ENCODE results near the gene CITED2. TPM values are rescaled to one million over a fixed set of nuclear protein-coding genes. Genes with fewer than 3 reads are reported as not detected.
"Not testable (repeated sequence)": the region's sequence is repeated elsewhere in the genome, so short reads cannot be mapped to it uniquely, and the experiment has no call there.

Gene CITED2
- total RNA-seq, 3 donors from 2014 or later = 73.9 to 103 (median 88.1) TPM

DNA sequence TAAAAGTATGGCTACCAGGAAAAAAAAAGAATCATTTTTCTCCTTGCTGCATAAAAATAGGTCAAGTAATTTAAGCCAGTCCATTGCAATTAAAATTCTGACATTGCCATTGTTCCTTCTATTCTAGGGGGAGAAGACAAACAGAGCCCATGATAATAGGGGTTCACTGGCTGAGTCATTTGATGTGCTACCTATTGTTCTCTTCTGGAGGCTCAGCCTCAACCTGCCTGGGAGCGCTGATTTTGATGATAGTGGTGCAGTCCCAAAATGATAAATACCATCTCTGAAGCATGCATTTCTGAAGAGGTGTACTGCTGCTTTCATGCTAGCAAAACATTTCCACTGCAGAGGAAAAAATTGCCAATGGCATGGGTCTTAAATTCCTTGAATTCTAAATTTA lies 5.8 kb downstream of the CITED2 start:
- Histone ChIP-seq H3K9me3 (no peaks in the 10 kb centered on the region), H3K4me1 (ENCODE audit: low read depth) (peaks cover 25% of the 10 kb centered on the region), H3K4me3 (no peak overlapping the region), H3K36me3 (ENCODE audit: low read depth) (no peaks in the 10 kb centered on the region)
- intact Hi-C loops (cut with DNase I, micrococcal nuclease) = loop anchor here (10.0 kb wide), 2 partner anchors 554 to 1556 kb away; no protein-coding TSS in a partner anchor
- DNase-seq (no peak), ATAC-seq (no peak)
- TF ChIP-seq, protein P1, sequence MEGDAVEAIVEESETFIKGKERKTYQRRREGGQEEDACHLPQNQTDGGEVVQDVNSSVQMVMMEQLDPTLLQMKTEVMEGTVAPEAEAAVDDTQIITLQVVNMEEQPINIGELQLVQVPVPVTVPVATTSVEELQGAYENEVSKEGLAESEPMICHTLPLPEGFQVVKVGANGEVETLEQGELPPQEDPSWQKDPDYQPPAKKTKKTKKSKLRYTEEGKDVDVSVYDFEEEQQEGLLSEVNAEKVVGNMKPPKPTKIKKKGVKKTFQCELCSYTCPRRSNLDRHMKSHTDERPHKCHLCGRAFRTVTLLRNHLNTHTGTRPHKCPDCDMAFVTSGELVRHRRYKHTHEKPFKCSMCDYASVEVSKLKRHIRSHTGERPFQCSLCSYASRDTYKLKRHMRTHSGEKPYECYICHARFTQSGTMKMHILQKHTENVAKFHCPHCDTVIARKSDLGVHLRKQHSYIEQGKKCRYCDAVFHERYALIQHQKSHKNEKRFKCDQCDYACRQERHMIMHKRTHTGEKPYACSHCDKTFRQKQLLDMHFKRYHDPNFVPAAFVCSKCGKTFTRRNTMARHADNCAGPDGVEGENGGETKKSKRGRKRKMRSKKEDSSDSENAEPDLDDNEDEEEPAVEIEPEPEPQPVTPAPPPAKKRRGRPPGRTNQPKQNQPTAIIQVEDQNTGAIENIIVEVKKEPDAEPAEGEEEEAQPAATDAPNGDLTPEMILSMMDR (IDR thresholded peaks at IDR 0.05) = no peak

GRCh38 chr6:139367810-139368351 lies 6.6 kb downstream of the CITED2 start:
- ATAC-seq (no peak), DNase-seq (no peak)
- Histone ChIP-seq H3K9me3 (no peaks in the 10 kb centered on the region), H3K4me3 (no peak overlapping the region), H3K36me3 (ENCODE audit: low read depth) (no peaks in the 10 kb centered on the region), H3K4me1 (ENCODE audit: low read depth) (peaks cover 25% of the 10 kb centered on the region)
- intact Hi-C loops (cut with DNase I, micrococcal nuclease) = loop anchor here (10.0 kb wide), 2 partner anchors 553 to 1557 kb away; no protein-coding TSS in a partner anchor
- TF ChIP-seq, protein P1 (IDR thresholded peaks at IDR 0.05) = no peak

- Histone ChIP-seq H3K4me1 (ENCODE audit: low read depth) (peaks cover 6% of the 10 kb centered on the region), H3K9me3 (no peaks in the 10 kb centered on the region), H3K4me3 (no peak overlapping the region), H3K36me3 (ENCODE audit: low read depth) (no peaks in the 10 kb centered on the region)
- TF ChIP-seq, protein P1 (IDR thresholded peaks at IDR 0.05) = no peak
- ATAC-seq (no peak), DNase-seq (no peak)
- intact Hi-C loops (cut with DNase I, micrococcal nuclease) = loop anchor here (2.0 to 10.0 kb wide), 5 partner anchors 146 to 1560 kb away; no protein-coding TSS in a partner anchor
Observed at GRCh38 chr6:139364982-139365379, 9.5 kb downstream of the CITED2 start.

- TF ChIP-seq, protein P1 (IDR thresholded peaks at IDR 0.05) = peak; percentile 41
- H3K4me3 ChIP-seq = no peak overlapping the region
- H3K36me3 ChIP-seq (ENCODE audit: low read depth) = no peaks in the 10 kb centered on the region
- intact Hi-C loops (cut with DNase I, micrococcal nuclease) = loop anchor here (2.0 to 10.0 kb wide), 5 partner anchors 146 to 1560 kb away; no protein-coding TSS in a partner anchor
- no peaks in the 10 kb centered on the region for H3K9me3 ChIP-seq
- DNase-seq = no peak
- peaks cover under 1% of the 10 kb centered on the region for H3K4me1 ChIP-seq (ENCODE audit: low read depth)
- ATAC-seq = peak; percentile 67
Observed at GRCh38 chr6:139364302-139364981, 10.0 kb downstream of the CITED2 start.

DNA sequence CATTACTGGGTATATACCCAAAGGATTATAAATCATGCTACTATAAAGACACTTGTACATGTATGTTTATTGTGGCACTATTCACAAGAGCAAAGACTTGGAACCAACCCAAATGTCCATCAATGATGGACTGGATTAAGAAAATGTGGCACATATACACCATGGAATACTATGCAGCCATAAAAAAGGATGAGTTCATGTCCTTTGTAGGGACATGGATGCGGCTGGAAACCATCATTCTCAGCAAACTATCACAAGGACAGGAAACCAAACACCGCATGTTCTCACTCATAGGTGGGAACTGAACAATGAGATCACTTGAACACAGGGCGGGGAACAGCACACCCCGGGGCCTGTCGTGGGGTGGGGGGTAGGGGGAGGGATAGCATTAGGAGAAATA lies 10.7 kb downstream of the CITED2 start:
- H3K9me3 ChIP-seq; H3K36me3 ChIP-seq (ENCODE audit: low read depth); H3K4me1 ChIP-seq (ENCODE audit: low read depth); ATAC-seq; DNase-seq; H3K4me3 ChIP-seq: not testable (repeated sequence)
- intact Hi-C loops (cut with DNase I, micrococcal nuclease) = loop anchor here (2.0 to 10.0 kb wide), 5 partner anchors 145 to 1561 kb away; no protein-coding TSS in a partner anchor

GRCh38 chr6:139363123-139363522 lies 11.3 kb downstream of the CITED2 start:
- DNase-seq; H3K4me3 ChIP-seq; H3K4me1 ChIP-seq (ENCODE audit: low read depth); H3K9me3 ChIP-seq; ATAC-seq; H3K36me3 ChIP-seq (ENCODE audit: low read depth): not testable (repeated sequence)
- intact Hi-C loops (cut with DNase I, micrococcal nuclease) = loop anchor here (5.0 to 10.0 kb wide), 4 partner anchors 236 to 1562 kb away; no protein-coding TSS in a partner anchor

Data from mucosa of descending colon (tissue), 3 donors.